ENCODE data around the gene MFSD8. TPM values are rescaled to one million over a fixed set of nuclear protein-coding genes. Genes with fewer than 3 reads are reported as not detected.
A peak's percentile ranks its signal among the peaks of the same experiment; 100 is the strongest.
"Not testable (repeated sequence)": the region's sequence is repeated elsewhere in the genome, so short reads cannot be mapped to it uniquely, and the experiment has no call there.

Gene MFSD8
- total RNA-seq, 2 experiments from 2014 or later, result 14.0 to 17.7 TPM

DNA sequence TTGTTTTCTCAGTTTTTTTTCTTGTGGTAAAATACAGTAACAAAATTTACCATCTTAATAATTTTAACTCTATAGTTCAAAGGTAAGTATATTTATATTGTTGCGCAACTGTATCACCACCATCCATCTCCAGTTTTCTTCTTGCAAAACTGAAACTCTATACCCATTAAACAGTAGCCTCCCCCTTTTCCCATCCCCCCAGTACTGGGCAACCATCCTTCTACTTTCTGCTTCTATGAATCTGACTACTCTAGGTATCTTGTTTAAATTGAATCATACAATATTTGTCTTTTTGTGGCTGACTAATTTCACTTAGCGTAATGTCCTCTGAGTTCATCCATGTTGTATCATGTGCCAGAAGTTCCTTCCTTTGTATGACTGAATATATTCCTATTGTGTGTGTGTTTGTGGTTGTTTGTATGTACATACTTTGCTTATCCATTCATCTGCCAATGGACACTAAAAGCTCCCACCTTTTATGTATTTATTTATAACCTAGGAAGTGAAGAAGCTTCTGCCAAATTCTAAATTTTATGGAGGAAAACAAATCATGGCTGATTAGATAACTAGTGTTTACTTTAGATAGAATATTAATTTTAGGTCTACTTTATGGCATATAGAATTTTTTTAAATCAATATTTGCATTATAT, 10.3 kb upstream of the MFSD8 start:
- Mint-ChIP-seq H3K27ac (no peak overlapping the region), H3K4me1 (ENCODE audit: low read depth) (peaks cover 6% of the 10 kb centered on the region)
- ATAC-seq, result no peak

GRCh38 chr4:127970925-127971324, 6.0 kb upstream of the MFSD8 start:
- H3K27me3 Mint-ChIP-seq (ENCODE audit: low read depth); H3K4me3 Mint-ChIP-seq; H3K9me3 Mint-ChIP-seq (ENCODE audit: insufficient read depth); CTCF ChIA-PET; POLR2A ChIA-PET; ATAC-seq; DNase-seq; H3K27ac Mint-ChIP-seq: not testable (repeated sequence)
- H3K4me1 Mint-ChIP-seq (ENCODE audit: low read depth), result peaks cover 23% of the 10 kb centered on the region
- peaks cover 31% of the 10 kb centered on the region for H3K36me3 Mint-ChIP-seq (ENCODE audit: low read depth)

More for the DNA sequence above, 10.3 kb upstream of the MFSD8 start:
- H3K36me3 Mint-ChIP-seq (ENCODE audit: low read depth), result peaks cover 32% of the 10 kb centered on the region
- H3K27me3 Mint-ChIP-seq (ENCODE audit: low read depth), result no peaks in the 10 kb centered on the region
- POLR2A ChIA-PET, result interaction anchor here (1.2 kb wide), 1 partner anchor 10 kb away, joined by 5 read pairs; the partner anchor contains the start of genes ABHD18 and MFSD8
- H3K9me3 Mint-ChIP-seq (ENCODE audit: insufficient read depth), result no peaks in the 10 kb centered on the region
- CTCF ChIA-PET, result no interaction called here
- H3K4me3 Mint-ChIP-seq, result no peak overlapping the region
- no peak for DNase-seq

DNA sequence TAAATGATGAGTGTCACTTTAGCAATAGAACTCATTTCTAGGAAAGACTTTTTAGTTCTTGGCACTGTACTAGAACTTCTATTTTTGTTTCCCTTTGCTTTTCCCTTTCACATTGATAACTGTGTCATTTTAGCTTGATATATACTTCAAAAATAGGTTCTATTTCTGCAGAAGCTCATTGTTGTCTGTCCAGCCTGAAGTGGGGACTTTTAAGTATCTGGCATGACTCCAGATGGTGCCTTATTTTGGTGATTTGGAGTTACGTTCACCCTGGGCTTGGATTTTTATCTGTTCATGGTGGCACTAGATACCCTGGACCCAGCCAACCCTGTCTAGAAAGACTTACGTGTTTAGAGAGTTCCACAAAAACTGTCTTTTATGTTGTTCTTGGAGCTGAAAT, 3.6 kb upstream of the MFSD8 start:
- no peak for ATAC-seq
- no peaks in the 10 kb centered on the region for H3K27me3 Mint-ChIP-seq (ENCODE audit: low read depth)
- no peaks in the 10 kb centered on the region for H3K9me3 Mint-ChIP-seq (ENCODE audit: insufficient read depth)
- peaks cover 27% of the 10 kb centered on the region for H3K4me1 Mint-ChIP-seq (ENCODE audit: low read depth)
- CTCF ChIA-PET, result no interaction called here
- H3K4me3 Mint-ChIP-seq, result no peak overlapping the region
- H3K27ac Mint-ChIP-seq, result no peak overlapping the region
- peaks cover 23% of the 10 kb centered on the region for H3K36me3 Mint-ChIP-seq (ENCODE audit: low read depth)
- POLR2A ChIA-PET, result no interaction called here
- DNase-seq, result no peak

- H3K27ac Mint-ChIP-seq, result no peak overlapping the region
- H3K4me3 Mint-ChIP-seq, result no peak overlapping the region
- DNase-seq (no peak), ATAC-seq (no peak)
- H3K9me3 Mint-ChIP-seq (ENCODE audit: insufficient read depth), result no peaks in the 10 kb centered on the region
- no peaks in the 10 kb centered on the region for H3K27me3 Mint-ChIP-seq (ENCODE audit: low read depth)
- ChIA-PET POLR2A (no interaction called here), CTCF (no interaction called here)
- peaks cover 27% of the 10 kb centered on the region for H3K36me3 Mint-ChIP-seq (ENCODE audit: low read depth)
- H3K4me1 Mint-ChIP-seq (ENCODE audit: low read depth), result peaks cover 36% of the 10 kb centered on the region
Measured at GRCh38 chr4:127967141-127967775, 2.3 kb upstream of the MFSD8 start.

GRCh38 chr4:127965803-127966175, 816 bp upstream of the MFSD8 start:
- H3K27me3 Mint-ChIP-seq (ENCODE audit: low read depth), result no peaks in the 10 kb centered on the region
- H3K4me1 Mint-ChIP-seq (ENCODE audit: low read depth), result peaks cover 36% of the 10 kb centered on the region
- ATAC-seq (peak; percentile 34), DNase-seq (peak; percentile 82)
- peak overlapping the region; percentile 97 for H3K4me3 Mint-ChIP-seq
- H3K27ac Mint-ChIP-seq, result peak overlapping the region; percentile 99
- POLR2A ChIA-PET, result interaction anchor here (1.1 to 1.9 kb wide), 9 partner anchors 8 to 846 kb away, joined by 3 to 38 read pairs (median 5); partner anchors contain the start of genes LARP1B and PLK4
- no peaks in the 10 kb centered on the region for H3K9me3 Mint-ChIP-seq (ENCODE audit: insufficient read depth)
- H3K36me3 Mint-ChIP-seq (ENCODE audit: low read depth), result peaks cover 22% of the 10 kb centered on the region
- CTCF ChIA-PET, result interaction anchor here (0.8 to 1.6 kb wide), 9 partner anchors 8 to 320 kb away, joined by 3 to 14 read pairs (median 3); partner anchors contain the start of gene PLK4

DNA sequence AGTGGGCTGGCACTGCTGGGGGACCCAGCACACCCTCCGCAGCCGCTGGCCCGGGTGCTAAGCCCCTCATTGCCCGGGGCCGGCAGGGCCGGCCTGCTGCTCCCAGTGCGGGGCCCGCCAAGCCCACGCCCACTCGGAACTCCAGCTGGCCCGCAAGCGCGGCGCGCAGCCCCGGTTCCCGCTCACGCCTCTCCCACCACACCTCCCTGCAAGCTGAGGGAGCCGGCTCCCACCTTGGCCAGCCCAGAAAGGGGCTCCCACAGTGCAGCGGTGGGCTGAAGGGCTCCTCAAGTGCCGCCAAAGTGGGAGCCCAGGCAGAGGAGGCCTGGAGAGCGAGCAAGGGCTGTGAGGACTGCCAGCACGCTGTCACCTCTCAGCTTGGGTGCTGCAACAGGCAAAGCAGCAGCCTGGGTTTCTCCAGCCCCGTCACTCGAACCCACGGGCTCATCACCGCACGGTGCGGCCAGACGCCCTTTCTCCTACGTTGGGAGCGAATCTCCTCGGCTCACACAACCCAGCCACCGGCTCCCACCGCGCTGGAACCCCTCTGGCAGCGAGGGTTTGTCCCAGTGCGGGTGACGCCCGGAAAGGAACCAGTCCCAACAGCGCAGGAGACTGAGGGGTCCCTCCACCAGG, 429 bp downstream of the MFSD8 start:
- Mint-ChIP-seq H3K36me3 (ENCODE audit: low read depth) (peaks cover 21% of the 10 kb centered on the region), H3K27ac (peak overlapping the region; percentile 99), H3K4me3 (peak overlapping the region; percentile 97), H3K4me1 (ENCODE audit: low read depth) (peaks cover 36% of the 10 kb centered on the region)
- ChIA-PET POLR2A (interaction anchor here (0.8 to 1.9 kb wide), 10 partner anchors 10 to 1128 kb away, joined by 3 to 38 read pairs (median 4); partner anchors contain the start of genes LARP1B, PLK4 and SCLT1), CTCF (interaction anchor here (0.8 to 1.6 kb wide), 6 partner anchors 17 to 104 kb away, joined by 3 to 14 read pairs (median 4); partner anchors contain the start of genes LARP1B and PLK4)
- not testable (repeated sequence) for ATAC-seq; H3K9me3 Mint-ChIP-seq (ENCODE audit: insufficient read depth); H3K27me3 Mint-ChIP-seq (ENCODE audit: low read depth); DNase-seq

- ChIA-PET POLR2A (interaction anchor here (0.8 to 1.5 kb wide), 6 partner anchors 12 to 1129 kb away, joined by 3 to 6 read pairs (median 4); partner anchors contain the start of genes LARP1B and SCLT1), CTCF (interaction anchor here (1.2 kb wide), 1 partner anchor 97 kb away, joined by 3 read pairs; the partner anchor contains the start of gene LARP1B)
- DNase-seq; H3K9me3 Mint-ChIP-seq (ENCODE audit: insufficient read depth); ATAC-seq; H3K27me3 Mint-ChIP-seq (ENCODE audit: low read depth): not testable (repeated sequence)
- Mint-ChIP-seq H3K4me1 (ENCODE audit: low read depth) (peaks cover 34% of the 10 kb centered on the region), H3K27ac (peak overlapping the region; percentile 70), H3K4me3 (peak overlapping the region; percentile 76), H3K36me3 (ENCODE audit: low read depth) (peaks cover 20% of the 10 kb centered on the region)
Measured at GRCh38 chr4:127963633-127964398, 1.2 kb downstream of the MFSD8 start.

- ChIA-PET CTCF (no interaction called here), POLR2A (no interaction called here)
- Mint-ChIP-seq H3K27ac (no peak overlapping the region), H3K27me3 (ENCODE audit: low read depth) (no peaks in the 10 kb centered on the region), H3K36me3 (ENCODE audit: low read depth) (peaks cover 20% of the 10 kb centered on the region), H3K4me3 (no peak overlapping the region), H3K4me1 (ENCODE audit: low read depth) (peaks cover 15% of the 10 kb centered on the region), H3K9me3 (ENCODE audit: insufficient read depth) (no peaks in the 10 kb centered on the region)
- DNase-seq (no peak), ATAC-seq (no peak)
Measured at GRCh38 chr4:127959794-127960193, 5.2 kb downstream of the MFSD8 start.

- H3K9me3 Mint-ChIP-seq (ENCODE audit: insufficient read depth), result no peaks in the 10 kb centered on the region
- no peaks in the 10 kb centered on the region for H3K4me1 Mint-ChIP-seq (ENCODE audit: low read depth)
- DNase-seq (no peak), ATAC-seq (no peak)
- ChIA-PET CTCF (no interaction called here), POLR2A (no interaction called here)
- H3K27ac Mint-ChIP-seq, result no peak overlapping the region
- H3K4me3 Mint-ChIP-seq, result no peak overlapping the region
- no peaks in the 10 kb centered on the region for H3K27me3 Mint-ChIP-seq (ENCODE audit: low read depth)
- peaks cover 13% of the 10 kb centered on the region for H3K36me3 Mint-ChIP-seq (ENCODE audit: low read depth)
Measured at GRCh38 chr4:127957105-127957504, 7.9 kb downstream of the MFSD8 start.

- H3K4me1 Mint-ChIP-seq (ENCODE audit: low read depth), result no peaks in the 10 kb centered on the region
- H3K27me3 Mint-ChIP-seq (ENCODE audit: low read depth), result no peaks in the 10 kb centered on the region
- ChIA-PET POLR2A (no interaction called here), CTCF (no interaction called here)
- ATAC-seq (no peak), DNase-seq (no peak)
- no peak overlapping the region for H3K4me3 Mint-ChIP-seq
- peaks cover 13% of the 10 kb centered on the region for H3K36me3 Mint-ChIP-seq (ENCODE audit: low read depth)
- no peaks in the 10 kb centered on the region for H3K9me3 Mint-ChIP-seq (ENCODE audit: insufficient read depth)
- no peak overlapping the region for H3K27ac Mint-ChIP-seq
Measured at GRCh38 chr4:127936974-127937373, 28.0 kb downstream of the MFSD8 start.

- H3K27me3 Mint-ChIP-seq (ENCODE audit: low read depth); H3K9me3 Mint-ChIP-seq (ENCODE audit: insufficient read depth); ATAC-seq; H3K27ac Mint-ChIP-seq; POLR2A ChIA-PET; DNase-seq; H3K36me3 Mint-ChIP-seq (ENCODE audit: low read depth); CTCF ChIA-PET; H3K4me3 Mint-ChIP-seq; H3K4me1 Mint-ChIP-seq (ENCODE audit: low read depth): not testable (repeated sequence)
Measured at GRCh38 chr4:127931836-127932235, 33.1 kb downstream of the MFSD8 start.
